GM19468 (cell line): ENCODE data around the gene KDM2A.
"Not testable (repeated sequence)": the region's sequence is repeated elsewhere in the genome, so short reads cannot be mapped to it uniquely, and the experiment has no call there.

Source experiments
- ATAC-seq: cut with Tn5 transposase; IDR thresholded peaks from one replicate; pipeline ENCODE4 v1.9.1; 2021; ENCODE audit warnings: mild to moderate bottlenecking, moderate library complexity, moderate number of reproducible peaks; ENCODE audit not compliant: unreplicated experiment; ENCODE audit errors: extremely low read depth

The KDM2A gene

DNA sequence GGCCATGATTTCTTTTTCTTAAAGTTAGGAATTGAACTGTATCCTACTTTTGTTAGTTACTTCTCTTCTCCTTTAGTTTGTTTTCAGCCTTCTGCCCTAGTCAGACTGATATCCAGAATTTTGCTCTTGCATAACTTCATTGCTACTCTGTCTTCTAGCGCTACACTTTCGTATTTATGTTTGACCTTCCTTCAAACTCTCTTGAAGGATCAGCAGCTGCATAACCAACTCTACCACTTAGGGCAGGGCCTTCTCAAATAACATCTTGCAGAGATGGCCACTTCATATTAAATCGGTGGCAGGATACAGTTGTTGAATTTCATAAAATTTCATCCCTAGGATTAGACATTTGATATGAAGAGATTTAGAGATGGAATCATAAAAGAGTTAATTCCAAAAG is 43.9 kb downstream of the KDM2A start:
- ATAC-seq = no peak

DNA sequence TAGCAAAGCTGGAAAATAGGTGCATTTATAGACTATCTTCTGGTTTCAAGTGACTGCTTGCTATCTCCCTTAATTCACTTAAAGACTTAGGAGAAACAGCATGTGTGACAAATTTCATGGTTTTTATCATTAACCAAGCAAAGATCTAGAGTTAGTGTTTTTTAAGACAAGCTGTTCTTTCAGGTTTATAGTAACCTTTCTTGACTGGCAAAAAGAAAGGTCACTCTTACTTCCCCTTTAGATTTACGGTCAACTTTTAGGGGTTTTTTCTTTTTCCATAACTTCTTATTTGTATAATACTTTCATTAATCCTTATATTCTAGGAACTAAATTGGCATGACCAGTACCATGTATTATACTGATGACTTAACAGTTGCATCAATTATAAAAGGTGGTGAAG is 46.6 kb downstream of the KDM2A start:
- no peak for ATAC-seq

DNA sequence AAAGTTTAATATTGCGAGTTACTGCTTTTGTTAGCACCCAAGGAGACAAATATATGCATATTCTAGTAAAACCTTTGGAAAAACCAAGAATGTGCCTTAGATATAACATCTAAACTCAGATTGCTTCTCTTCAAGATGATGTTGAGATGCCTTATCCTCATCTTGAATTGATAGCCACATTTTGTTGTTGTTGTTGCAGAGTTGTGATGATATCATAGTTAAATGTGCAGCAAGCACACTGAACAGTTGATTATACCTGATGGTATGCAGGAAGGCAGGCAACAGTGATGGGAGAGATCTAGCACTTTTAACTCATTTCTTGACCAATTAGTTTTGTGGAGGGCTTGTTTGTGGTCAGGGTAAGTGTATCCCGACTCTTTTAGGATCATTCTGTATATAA is 48.0 kb downstream of the KDM2A start:
- ATAC-seq = no peak

DNA sequence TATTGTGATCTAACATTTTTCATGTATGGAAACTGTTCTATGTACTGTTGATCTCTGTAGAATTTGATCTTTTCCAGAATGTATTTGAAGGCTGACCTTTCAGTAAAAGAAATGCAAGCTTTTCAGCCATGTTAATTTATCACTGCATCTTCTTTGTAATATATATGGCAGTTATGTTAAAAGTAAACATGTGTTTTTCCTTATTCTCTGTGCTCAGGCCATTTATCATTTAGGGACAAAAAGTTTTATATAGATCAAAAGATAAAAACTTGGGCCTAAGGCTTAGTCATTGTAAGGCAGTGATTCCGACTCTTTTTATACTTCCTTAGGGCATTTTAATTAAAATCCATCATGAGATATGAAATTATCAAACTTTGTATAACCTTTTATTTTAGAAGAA is 48.7 kb downstream of the KDM2A start:
- ATAC-seq = no peak

DNA sequence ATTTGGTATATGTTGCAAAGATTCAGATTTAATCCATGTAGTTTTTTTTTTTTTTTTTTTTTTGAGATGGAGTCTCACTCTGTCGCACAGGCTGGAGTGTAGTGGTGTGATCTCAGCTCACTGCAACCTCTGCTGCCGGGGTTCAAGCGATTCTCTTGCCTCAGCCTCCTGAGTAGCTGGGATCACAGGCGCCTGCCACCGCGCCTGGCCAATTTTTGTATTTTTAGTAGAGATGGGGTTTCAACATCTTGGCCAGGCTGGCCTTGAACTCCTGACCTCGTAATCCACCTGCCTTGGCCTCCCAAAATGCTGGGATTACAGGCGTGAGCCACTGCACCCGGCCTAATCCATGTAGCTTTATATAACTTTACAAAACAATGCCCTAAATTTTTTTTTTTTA is 49.8 kb downstream of the KDM2A start:
- not testable (repeated sequence) for ATAC-seq

DNA sequence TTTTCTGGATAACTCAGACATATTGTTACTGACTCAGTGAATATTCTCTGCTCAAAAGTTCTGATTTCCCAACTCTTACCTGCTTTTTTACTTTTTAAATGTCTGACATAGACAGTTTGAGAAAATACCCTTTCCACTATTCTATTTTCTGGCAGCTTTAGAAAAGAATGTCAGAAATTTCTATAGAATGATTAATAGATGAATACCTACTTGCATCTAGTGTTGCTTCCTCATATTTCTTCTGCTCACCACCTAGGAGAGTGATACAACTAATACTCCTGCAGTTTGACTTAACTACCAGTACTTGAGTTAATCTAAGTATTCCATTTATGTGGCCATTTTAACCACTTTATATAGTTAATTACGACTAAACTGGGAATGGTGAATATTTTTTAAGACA is 55.2 kb downstream of the KDM2A start:
- ATAC-seq = no peak

DNA sequence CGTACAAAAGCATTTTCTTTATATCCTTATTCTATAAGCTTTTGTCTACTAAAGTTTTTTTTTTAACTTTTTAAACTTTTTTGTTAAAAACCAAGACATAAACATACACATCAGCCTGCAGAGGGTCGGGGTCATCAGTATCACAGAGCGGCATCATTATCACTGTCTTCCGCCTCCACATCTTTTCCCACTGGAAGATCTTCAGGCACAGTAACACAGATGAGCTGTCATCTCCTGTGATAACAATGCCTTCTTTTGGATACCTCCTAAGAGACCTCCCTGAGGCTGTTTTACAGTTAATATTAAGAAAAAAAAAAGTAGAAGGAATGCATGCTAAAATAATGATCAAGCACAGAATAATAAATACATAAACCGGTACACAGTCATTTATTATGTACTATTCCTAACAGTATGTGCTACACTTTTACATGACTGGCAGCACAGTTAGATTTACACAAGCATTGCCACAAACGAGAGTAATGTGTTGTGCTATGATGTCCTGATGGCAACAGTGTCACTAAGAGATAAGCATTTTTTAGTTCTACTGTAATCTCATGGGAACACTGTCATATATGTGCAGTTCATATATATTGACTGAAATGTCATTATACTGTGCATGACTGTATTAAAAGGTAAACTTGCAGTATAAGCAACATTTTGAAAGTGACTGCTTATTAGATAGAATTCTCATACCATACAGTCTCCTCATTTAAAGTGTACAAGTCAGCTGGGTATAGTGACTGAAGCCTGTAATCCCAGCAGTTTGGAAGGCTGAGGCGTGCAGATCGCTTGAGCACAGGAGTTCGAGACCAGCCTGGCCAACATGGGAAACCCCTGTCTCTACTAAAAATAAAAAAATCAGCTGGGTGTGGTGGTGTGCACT is 58.6 kb downstream of the KDM2A start:
- ATAC-seq = no peak

DNA sequence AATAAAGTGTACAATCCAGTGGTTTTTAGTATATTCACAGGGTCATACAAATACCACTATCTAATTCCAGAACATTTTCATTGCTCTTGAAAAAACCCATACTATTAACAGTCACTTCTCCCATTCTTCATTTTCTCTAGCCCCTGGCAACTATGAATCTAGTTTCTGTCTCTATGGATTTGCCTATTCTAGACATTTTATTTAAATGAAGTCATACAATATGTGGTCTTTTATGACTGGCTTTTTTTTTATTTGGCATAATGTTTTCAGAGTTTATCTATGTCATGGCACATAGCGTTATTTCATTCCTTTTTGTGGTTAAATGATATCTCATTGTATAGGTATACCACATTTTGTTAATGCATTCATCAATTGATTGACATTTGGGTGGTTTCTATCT is 59.4 kb downstream of the KDM2A start:
- no peak for ATAC-seq

DNA sequence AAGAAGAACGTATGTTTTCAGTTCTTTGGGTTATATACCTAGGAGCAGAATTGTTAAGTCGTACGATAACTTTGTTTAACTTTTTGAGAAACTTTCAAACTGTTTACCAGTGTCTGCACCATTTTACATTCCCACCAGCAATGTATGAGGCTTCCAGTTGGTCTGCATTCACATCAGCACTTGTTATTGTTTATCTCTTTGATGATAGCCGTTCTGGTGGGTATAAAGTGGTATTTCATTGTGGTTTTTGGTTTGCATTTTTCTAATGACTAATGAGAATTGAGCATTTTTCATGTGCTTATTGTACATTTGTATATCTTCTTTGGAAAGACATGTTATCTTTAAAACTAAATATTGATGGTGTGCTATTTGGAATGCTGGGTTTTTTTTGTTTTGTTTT is 59.8 kb downstream of the KDM2A start:
- no peak for ATAC-seq

DNA sequence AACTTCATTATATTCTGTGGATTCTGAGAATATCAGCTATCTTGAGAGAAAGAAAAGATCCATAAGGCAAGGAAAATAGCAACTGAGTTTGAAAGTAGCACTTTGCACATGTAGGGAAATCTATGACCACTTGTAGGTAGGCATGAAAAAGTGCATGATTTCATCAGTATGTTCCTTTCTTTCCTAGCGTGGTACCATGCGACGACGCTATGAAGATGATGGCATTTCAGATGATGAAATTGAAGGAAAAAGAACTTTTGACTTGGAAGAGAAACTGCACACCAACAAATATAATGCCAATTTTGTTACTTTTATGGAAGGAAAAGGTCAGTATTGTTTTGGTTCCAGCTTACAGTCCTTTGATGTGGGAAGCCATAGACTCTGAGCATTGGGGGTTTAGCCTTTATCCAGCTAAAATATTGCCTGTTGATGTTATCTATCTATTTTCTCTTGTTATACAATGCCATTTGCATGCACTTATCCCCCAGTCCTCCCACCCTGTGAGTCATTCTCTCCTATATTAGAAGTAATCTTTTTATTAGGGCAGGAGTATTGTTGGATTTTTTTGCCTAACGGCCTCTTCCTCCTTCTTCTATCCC is 60.9 kb downstream of the KDM2A start:
- no peak for ATAC-seq

DNA sequence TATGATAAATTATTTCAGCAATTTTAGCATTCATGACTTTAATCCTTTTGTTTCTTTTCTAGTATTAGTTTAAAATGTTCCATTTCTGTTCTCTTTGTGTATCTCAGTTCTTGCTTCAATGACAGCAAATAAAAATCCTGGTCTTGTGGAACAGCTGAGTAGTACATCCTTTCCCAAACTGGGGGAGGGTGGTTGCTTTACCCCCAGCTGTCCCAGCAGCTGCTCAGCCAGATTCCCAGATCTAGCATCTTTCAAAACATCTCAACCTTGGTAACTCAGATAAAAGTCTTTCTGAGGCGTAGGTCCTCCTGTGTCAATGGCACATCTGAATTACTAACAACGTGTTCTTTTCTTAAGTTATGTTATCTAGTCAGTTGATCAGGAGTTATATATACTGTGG is 75.0 kb downstream of the KDM2A start:
- no peak for ATAC-seq

DNA sequence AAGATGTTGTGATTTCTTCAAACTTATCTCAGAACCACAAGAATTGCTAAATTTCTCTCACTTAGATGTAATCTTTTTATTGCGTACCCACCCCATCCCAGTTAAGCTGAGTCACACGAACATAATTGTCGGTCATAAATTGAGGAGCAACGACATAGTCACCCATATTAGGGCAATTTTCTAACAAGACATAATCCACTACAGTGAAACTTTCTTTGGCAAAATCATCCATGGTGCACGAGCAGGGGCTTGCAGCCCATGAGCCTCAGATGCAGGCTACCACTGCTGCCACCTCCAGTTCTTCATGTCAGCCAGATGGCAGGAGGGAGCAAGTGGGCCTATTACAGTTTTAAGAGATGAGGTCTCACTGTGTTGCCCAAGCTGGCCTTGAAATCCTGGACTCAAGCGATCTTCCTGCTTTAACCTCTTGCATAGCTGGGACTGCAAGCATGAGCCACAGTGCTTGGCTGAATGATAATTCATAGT is 77.0 kb downstream of the KDM2A start:
- ATAC-seq = no peak

DNA sequence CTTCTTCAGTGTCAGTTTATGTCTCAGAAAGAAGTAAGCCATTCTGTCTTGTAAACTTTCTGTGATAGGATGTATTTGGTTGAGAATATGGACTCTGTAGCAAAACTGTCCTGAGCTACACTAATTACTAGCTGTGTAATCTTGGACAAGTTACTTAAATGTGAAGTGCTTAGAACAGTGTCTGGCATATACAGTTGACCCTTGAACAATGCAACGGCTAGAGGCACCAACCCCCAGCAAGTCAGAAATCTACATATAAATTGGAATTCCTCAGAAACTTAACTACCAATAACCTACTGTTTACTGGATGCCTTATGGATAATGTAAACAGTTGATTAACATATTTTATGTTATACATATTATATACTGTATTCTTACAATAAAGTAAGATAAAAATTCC is 78.5 kb downstream of the KDM2A start:
- ATAC-seq = no peak

DNA sequence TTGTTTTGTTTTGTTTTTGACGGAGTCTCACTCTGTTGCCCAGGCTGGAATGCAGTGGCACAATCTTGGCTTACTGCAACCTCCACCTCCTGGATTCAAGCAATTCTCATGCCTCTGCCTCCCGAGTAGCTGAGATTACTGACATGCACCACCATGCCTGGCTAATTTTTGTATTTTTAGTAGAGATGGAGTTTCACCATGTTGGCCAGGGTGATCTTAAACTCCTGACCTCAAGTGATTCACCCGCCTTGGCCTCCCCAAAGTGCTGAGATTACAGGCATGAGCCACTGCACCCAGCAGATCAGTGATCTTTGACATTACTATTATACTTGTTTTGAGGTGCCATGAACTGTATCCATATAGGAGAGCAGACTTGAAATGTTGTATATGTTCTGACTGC is 79.7 kb downstream of the KDM2A start:
- not testable (repeated sequence) for ATAC-seq

DNA sequence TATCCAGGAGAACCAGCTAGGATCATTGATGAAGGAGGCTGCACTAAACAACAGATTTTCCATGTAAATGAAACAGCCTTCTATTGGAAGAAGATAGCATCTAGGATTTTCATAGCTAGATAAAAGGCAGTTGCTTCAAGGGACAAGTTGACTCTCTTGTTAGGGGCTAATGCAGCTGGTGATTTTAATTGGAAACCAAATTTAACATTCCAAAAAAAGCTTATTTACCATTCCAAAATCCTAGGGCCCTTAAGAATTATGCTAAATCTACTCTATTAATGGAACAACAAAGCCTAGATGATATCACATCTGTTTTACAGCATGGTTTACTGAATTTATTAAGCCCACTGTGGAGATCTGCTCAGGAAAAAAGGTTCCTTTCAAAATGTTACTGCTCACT is 80.7 kb downstream of the KDM2A start:
- no peak for ATAC-seq

DNA sequence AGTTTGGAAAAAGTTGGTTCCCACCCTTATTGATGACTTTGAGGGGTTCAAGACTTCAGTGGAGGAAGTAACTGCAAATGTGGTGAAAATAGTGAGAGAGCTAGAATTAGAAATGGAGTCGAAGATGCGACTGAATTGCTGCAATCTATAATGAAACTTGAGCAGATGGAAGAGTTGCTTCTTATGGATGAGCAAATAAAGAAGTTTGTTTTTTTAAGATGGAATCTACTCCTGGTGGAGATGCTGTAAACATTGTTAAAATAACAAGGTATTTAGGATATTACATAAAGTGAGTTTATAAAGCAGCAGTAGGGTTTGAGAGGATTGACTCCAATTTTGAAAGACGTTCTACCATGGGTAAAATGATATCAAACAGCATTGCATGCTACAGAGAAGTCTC is 83.0 kb downstream of the KDM2A start:
- no peak for ATAC-seq

DNA sequence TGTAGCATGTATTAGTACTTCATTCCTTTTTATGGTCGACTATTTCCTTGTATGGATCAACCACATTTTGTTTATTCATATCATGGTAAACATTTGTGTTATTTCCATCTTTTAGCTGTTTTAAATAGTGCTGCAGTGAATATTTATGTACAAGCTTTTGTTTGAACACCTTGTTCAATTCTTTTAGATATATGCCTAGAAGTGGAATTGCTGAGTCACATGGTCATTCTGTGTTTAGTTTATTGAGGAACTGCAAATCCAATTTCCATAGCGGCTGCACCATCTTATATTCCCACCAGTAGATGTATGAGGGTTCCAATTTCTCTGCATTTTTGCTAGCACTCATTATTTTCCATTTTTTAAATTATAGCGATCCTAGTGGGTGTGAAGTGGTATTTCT is 85.8 kb downstream of the KDM2A start:
- ATAC-seq = no peak

DNA sequence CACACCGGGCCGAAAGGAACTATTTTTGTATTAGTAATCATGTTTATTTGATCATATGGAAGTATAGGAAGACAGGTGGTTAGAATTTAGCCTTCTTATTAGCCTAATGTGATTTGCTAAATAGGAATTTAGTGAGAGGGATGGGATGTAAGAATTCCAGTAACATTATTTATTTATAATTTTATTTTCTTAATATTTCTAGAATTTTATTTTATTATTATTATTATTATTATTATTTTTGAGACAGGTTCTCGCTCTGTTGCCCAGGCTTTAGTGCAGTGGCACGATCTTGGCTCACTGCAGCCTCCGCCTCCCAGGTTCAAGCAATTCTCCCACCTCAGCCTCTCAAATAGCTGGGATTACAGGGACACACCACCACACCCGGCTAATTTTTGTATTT is 90.2 kb downstream of the KDM2A start:
- ATAC-seq = not testable (repeated sequence)

DNA sequence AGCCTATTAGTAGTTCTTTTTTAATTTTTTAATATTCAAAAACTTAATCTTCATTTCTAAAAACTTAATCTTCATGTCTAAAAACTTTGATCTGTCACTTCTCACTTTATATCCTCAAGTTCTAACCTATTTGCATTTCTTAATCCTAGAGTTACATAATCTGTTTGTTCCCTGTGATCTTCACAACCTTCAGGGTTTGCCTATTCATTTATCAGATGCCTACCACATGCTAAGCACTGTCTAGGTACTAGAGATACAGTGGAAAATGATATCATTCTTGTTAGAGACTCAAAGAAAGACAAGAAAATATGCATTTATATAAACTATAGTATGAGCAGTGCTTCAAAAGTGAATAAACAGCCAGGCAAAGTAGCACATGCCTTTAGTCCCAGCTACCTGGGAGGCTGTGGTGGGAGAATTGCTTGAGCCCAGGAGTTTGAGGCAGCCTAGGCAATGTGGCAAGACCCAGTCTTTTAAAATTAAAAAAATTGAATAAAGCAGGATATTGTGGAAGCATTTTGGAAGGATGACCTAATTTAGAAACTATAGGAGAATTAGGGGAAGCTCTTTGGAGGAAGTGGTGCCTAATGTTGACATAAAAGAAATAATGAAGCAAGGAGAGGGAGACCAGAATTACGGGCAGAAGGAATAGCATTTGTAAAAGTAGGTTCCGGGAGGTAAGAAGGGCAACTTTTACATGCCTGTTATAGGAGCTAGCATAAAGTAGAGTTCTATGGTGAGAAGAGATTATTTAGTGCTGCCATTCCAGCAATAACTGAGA is 92.8 kb downstream of the KDM2A start:
- no peak for ATAC-seq

DNA sequence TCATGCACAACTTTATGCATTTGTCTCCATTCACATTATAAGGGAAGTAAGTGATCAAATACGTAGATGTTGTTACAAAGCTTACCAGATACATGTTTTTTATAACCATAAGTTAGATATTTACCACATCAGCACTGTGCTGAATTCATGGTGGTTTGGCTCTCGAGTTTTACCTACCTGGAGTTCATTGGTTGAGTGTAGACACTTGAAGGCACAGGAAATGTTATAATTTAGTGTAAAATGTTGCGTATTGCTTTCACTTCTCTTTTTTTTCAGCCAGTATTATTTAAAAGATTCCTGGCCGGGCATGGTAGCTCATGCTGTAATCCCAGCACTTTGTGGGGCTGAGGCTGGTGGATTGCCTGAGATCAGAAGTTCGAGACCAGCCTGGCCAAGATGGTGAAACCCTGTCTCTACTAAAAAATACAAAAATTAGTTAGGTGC is 94.1 kb downstream of the KDM2A start:
- ATAC-seq = no peak

DNA sequence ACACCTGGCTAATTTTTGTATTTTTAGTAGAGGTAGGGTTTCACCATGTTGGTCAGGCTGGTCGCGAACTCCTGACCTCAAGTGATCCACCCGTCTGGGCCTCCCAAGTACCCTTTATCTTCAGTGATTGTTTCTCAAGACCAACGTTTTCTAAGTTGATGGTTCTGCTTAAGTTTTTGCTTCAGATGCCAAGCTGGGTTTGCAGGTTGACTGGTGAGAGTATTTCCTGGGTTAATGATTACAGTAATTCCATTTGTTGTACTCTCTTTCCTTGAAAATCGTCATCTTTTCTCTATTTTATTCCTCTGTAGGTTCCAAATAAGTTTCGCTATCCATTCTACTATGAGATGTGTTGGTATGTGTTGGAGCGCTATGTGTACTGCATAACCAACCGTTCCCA is 108.7 kb downstream of the KDM2A start:
- ATAC-seq = no peak
